Aorta (tissue), 5 donors: ENCODE results near the gene CMSS1. TPM values are rescaled to one million over a fixed set of nuclear protein-coding genes. Genes with fewer than 3 reads are reported as not detected.

Experiments used
- ATAC-seq: fragments of 200-7000 bp; cut with Tn5 transposase; one replicate; pipeline ENCODE4 v1.9.1; 2022; ENCODE audit warnings: moderate library complexity; ENCODE audit not compliant: low FRiP score
- DNase-seq, 2 donors: peaks; one replicate each; pipeline ENCODE4 v3.0.0-alpha.2; 2020
- H3K27ac ChIP-seq, 2 donors: one replicate each; pipeline ENCODE4 v1.5.1; 2013; ENCODE audit warnings: low read length in 2 of 2, mild to moderate bottlenecking in 2 of 2, moderate library complexity in 2 of 2, control low read depth in 1 of 2, inconsistent platforms in 1 of 2, low read depth in 1 of 2
- H3K27me3 ChIP-seq, 2 donors: one replicate each; pipeline ENCODE4 v1.6.1; 2013; ENCODE audit warnings: control low read depth in 1 of 2, low read length in 1 of 2, mild to moderate bottlenecking in 1 of 2, moderate library complexity in 1 of 2; ENCODE audit not compliant: insufficient read depth in 2 of 2, control insufficient read depth in 1 of 2
- H3K36me3 ChIP-seq, 2 donors: one replicate each; pipeline ENCODE4 v1.6.1; 2013; ENCODE audit warnings: control low read depth in 1 of 2, low read length in 1 of 2, mild to moderate bottlenecking in 1 of 2; ENCODE audit not compliant: insufficient read depth in 2 of 2, control insufficient read depth in 1 of 2
- H3K4me1 ChIP-seq, 2 donors: one replicate each; pipeline ENCODE4 v1.6.1; 2013; ENCODE audit warnings: low read length in 2 of 2, control low read depth in 1 of 2, mild to moderate bottlenecking in 1 of 2, moderate library complexity in 1 of 2; ENCODE audit not compliant: insufficient read depth in 2 of 2, control insufficient read depth in 1 of 2
- H3K4me3 ChIP-seq, 2 donors: one replicate each; pipeline ENCODE4 v1.5.1; 2013; ENCODE audit warnings: low read length in 2 of 2, control low read depth in 1 of 2, mild to moderate bottlenecking in 1 of 2
- H3K9me3 ChIP-seq: one replicate; pipeline ENCODE4 v1.6.1; 2013; ENCODE audit warnings: mild to moderate bottlenecking, low read length; ENCODE audit not compliant: control insufficient read depth
- WGBS, 2 donors: extraction: QIAGEN DNeasy Blood & Tissue Kit; methylation state at CpG; one replicate each; pipeline ENCODE4 v1.1.7; 2013; 5-methylcytosine and 5-hydroxymethylcytosine counted together
- intact Hi-C, 2 donors: fragments of 100-400 bp; cut with DNase I; formaldehyde crosslinking; loops; one replicate each; pipeline versions ENCODE4 v1.14.2 to v1.15.0; 2022
- polyA plus RNA-seq, 2 donors: library from polyadenylated mRNA; stranded (reverse); fragments of 200-250 nt; gene quantifications; one replicate each; pipeline ENCODE4 v1.2.3, GENCODE V29; 2013
- total RNA-seq, 2 donors: library from RNA; stranded (reverse); fragmentation: NEBNext Ultra II Directional; extraction: Animal tissue kit (Norgen Biotek cat#: 25700); gene quantifications; one replicate each; pipeline ENCODE4 v1.2.1, GENCODE V29; 2021
- donor health status: healthy with polysubstance abuse.
- donor health status: Bipolar disorder and iron deficiency.
- donor health status: DM: no; HTN: no; CAD: no.
- donor health status: DM: no; HTN: no; CAD: no.
- donor health status: DM: yes; HTN: yes; CAD: no.

Gene CMSS1
- total and polyA plus RNA-seq, 4 donors, result 21.3 to 36.3 (median 33.3) TPM

GRCh38 chr3:99852851-99853250, 35.2 kb downstream of the CMSS1 start:
- Histone ChIP-seq H3K4me1 (peaks cover 2 to 3% of the 10 kb centered on the region in 2 donors), H3K4me3 (no peak overlapping the region)
- 18 to 19% methylated on average over 1 of the region's 1 CpG for WGBS, 2 donors

DNA sequence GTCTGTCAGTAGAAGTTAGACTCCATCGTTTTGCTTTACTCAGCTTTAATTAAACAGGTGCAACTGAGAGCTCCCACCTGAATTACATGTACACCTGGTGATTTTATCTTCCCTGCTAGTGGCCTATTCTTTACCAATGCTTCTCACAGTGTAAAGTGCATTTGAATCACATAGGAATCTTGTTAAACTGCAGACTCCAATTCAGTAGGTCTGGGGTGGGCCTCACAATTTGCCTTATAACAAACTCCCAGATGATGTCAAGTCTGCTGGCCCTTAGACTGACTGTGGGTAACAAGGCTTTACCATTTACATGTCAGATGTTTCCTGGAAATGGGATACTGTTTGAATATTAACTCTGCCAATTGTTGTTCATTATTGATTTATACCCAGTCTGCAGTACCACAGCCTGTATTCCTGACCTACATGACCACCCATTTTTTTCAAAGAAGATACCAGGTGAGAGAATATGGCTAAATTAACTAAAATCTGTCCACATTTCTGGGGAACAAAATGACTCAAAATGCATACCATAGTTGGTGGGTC, 37.2 kb downstream of the CMSS1 start:
- H3K4me3 ChIP-seq, result no peak overlapping the region
- peak overlapping the region in 1 of 2 donors; percentile 28 for H3K27ac ChIP-seq
- no peaks in the 10 kb centered on the region for H3K27me3 ChIP-seq
- ATAC-seq (no peak), DNase-seq (no peak)
- intact Hi-C loops, result no loop called here
- H3K36me3 ChIP-seq, result peaks cover 11 to 13% of the 10 kb centered on the region in 2 donors
- H3K4me1 ChIP-seq, result peaks cover 2 to 12% of the 10 kb centered on the region in 2 donors
- H3K9me3 ChIP-seq, result peaks cover 4% of the 10 kb centered on the region
- 38 to 40% methylated on average over 1 of the region's 1 CpG for WGBS, 2 donors

More at GRCh38 chr3:99852851-99853250, 35.2 kb downstream of the CMSS1 start:
- intact Hi-C loops, result no loop called here
- no peak for ATAC-seq
- Histone ChIP-seq H3K27me3 (no peaks in the 10 kb centered on the region), H3K9me3 (peaks cover 8% of the 10 kb centered on the region), H3K36me3 (peaks cover 9 to 18% of the 10 kb centered on the region in 2 donors), H3K27ac (no peak overlapping the region)
- DNase-seq, result no peak

- Histone ChIP-seq H3K4me1 (peaks cover 2 to 18% of the 10 kb centered on the region in 2 donors), H3K36me3 (peaks cover 5 to 7% of the 10 kb centered on the region in 2 donors), H3K9me3 (peaks cover 1% of the 10 kb centered on the region), H3K4me3 (peak overlapping the region; percentile 18 to 26), H3K27me3 (no peaks in the 10 kb centered on the region), H3K27ac (peak overlapping the region; percentile 76 to 78)
- ATAC-seq, result no peak
- intact Hi-C loops, result no loop called here
- no peak for DNase-seq
- WGBS, 2 donors, result 28 to 29% methylated on average over 1 of the region's 1 CpG
Observed at GRCh38 chr3:99855900-99856299, 38.2 kb downstream of the CMSS1 start.

GRCh38 chr3:99856437-99857220, 39.0 kb downstream of the CMSS1 start:
- 54 to 61% methylated on average over 3 of the region's 3 CpGs for WGBS, 2 donors
- Histone ChIP-seq H3K4me1 (peaks cover 4 to 18% of the 10 kb centered on the region in 2 donors), H3K27ac (peak overlapping the region in 1 of 2 donors; percentile 76), H3K4me3 (peak overlapping the region; percentile 18 to 26), H3K36me3 (peaks cover 5 to 11% of the 10 kb centered on the region in 2 donors), H3K9me3 (peaks cover 1% of the 10 kb centered on the region), H3K27me3 (no peaks in the 10 kb centered on the region)
- DNase-seq (no peak), ATAC-seq (no peak)
- intact Hi-C loops, result no loop called here

DNA sequence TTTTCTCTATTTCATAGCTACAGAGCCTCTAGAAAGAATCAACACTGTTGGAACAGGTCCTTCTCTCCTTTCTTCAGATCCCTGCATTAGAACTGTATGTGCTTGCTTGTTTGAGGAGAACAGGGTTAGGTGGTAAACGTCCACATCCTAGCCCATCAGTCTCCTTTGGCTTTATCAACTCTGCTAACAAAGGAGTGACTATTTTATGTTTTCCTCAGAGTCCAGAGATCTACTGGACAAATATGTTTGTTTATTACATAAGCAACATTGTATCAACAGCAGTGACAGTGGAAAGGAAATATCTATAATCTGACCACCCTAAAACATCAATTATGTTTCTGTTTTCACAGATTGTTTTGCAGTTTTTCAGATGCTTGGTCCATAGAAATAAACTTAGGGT, 39.6 kb downstream of the CMSS1 start:
- 0 to 10% methylated on average over 1 of the region's 1 CpG for WGBS, 2 donors

GRCh38 chr3:99858469-99858868, 40.8 kb downstream of the CMSS1 start:
- H3K27ac ChIP-seq, result peak overlapping the region; percentile 50 to 67
- H3K27me3 ChIP-seq, result no peaks in the 10 kb centered on the region
- ATAC-seq, result no peak
- no peaks in the 10 kb centered on the region for H3K9me3 ChIP-seq
- no peak for DNase-seq
- H3K36me3 ChIP-seq, result peaks cover 5 to 11% of the 10 kb centered on the region in 2 donors
- intact Hi-C loops, result no loop called here
- H3K4me3 ChIP-seq, result no peak overlapping the region
- H3K4me1 ChIP-seq, result peaks cover 6 to 25% of the 10 kb centered on the region in 2 donors
- WGBS, 2 donors, result 17 to 20% methylated on average over 2 of the region's 2 CpGs

More for the DNA sequence above, 39.6 kb downstream of the CMSS1 start:
- intact Hi-C loops, result no loop called here
- no peak for DNase-seq
- ATAC-seq, result no peak
- Histone ChIP-seq H3K9me3 (peaks cover 1% of the 10 kb centered on the region), H3K4me3 (peak overlapping the region in 1 of 2 donors; percentile 18), H3K4me1 (peaks cover 4 to 18% of the 10 kb centered on the region in 2 donors), H3K27me3 (no peaks in the 10 kb centered on the region), H3K36me3 (peaks cover 5 to 12% of the 10 kb centered on the region in 2 donors), H3K27ac (peak overlapping the region in 1 of 2 donors; percentile 49)

DNA sequence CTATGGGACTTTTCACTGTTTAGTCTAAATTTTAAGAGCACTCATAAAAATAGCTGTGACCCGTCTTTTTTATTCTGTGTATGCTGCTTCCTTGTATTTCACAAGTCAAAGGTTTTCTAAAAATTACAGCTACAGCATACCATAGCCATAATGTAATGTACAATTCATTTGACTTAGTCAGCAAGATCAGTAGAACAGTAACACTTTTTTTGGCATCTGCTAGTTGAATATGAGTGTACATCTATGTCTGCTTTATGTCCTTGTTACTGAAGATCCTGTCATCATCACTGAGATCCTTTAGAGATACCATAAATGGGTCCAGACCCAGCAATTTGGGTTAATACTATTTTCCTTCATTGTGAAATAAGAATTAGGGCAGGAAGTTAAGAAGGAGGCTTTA, 42.2 kb downstream of the CMSS1 start:
- DNase-seq (no peak), ATAC-seq (peak; percentile 51)
- H3K4me3 ChIP-seq, result no peak overlapping the region
- WGBS, 2 donors, result 4 to 6% methylated on average over 1 of the region's 1 CpG
- no peaks in the 10 kb centered on the region for H3K9me3 ChIP-seq
- peaks cover 6 to 27% of the 10 kb centered on the region in 2 donors for H3K4me1 ChIP-seq
- H3K27ac ChIP-seq, result peak overlapping the region in 1 of 2 donors; percentile 85
- intact Hi-C loops, result loop anchor here in 1 of 2 donors (10.0 kb wide), 1 partner anchor 295 kb away; no protein-coding TSS in a partner anchor
- no peaks in the 10 kb centered on the region for H3K27me3 ChIP-seq
- H3K36me3 ChIP-seq, result peaks cover 5 to 11% of the 10 kb centered on the region in 2 donors

- Histone ChIP-seq H3K9me3 (no peaks in the 10 kb centered on the region), H3K27ac (peak overlapping the region; percentile 66 to 91), H3K4me3 (no peak overlapping the region), H3K36me3 (peaks cover 2 to 9% of the 10 kb centered on the region in 2 donors), H3K4me1 (peaks cover 6 to 24% of the 10 kb centered on the region in 2 donors), H3K27me3 (no peaks in the 10 kb centered on the region)
- no peak for ATAC-seq
- WGBS, 2 donors, result 13 to 24% methylated on average over 1 of the region's 1 CpG
- intact Hi-C loops, result loop anchor here in 1 of 2 donors (10.0 kb wide), 1 partner anchor 294 kb away; no protein-coding TSS in a partner anchor
- DNase-seq, result no peak
Observed at GRCh38 chr3:99861216-99861615, 43.6 kb downstream of the CMSS1 start.
